Loucy (cell line): ENCODE data around the gene RIMKLA.

Source experiments
- H2AFZ ChIP-seq: fragments of 200-600 bp; sonication (generic); 2 replicates; pipeline ENCODE4 v1.6.0; 2016; ENCODE audit warnings: antibody characterized with exemption, mild to moderate bottlenecking, low read length, moderate library complexity
- H3F3A ChIP-seq: fragments of 200-600 bp; 2 replicates; pipeline ENCODE4 v1.6.0; 2016; ENCODE audit warnings: antibody characterized with exemption, low read depth, mild to moderate bottlenecking
- H3K27me3 ChIP-seq: fragments of 200-600 bp; sonication (generic); 2 replicates; pipeline ENCODE4 v1.6.1; 2014; ENCODE audit warnings: low read length, mild to moderate bottlenecking; ENCODE audit not compliant: insufficient read depth, poor library complexity, severe bottlenecking
- H3K36me3 ChIP-seq: fragments of 200-600 bp; sonication (generic); 2 replicates; pipeline ENCODE4 v1.6.1; 2016; ENCODE audit warnings: low read length; ENCODE audit not compliant: insufficient read depth
- H3K4me1 ChIP-seq: fragments of 200-600 bp; sonication (generic); 2 replicates; pipeline ENCODE4 v1.5.1; 2014; ENCODE audit warnings: low read length, mild to moderate bottlenecking; ENCODE audit not compliant: insufficient read depth, poor library complexity, severe bottlenecking
- H3K4me2 ChIP-seq: fragments of 200-600 bp; sonication (generic); 2 replicates; pipeline ENCODE4 v1.6.0; 2014; ENCODE audit warnings: antibody characterized with exemption, low read length, low read depth, mild to moderate bottlenecking; ENCODE audit not compliant: poor library complexity, severe bottlenecking
- H3K4me3 ChIP-seq: fragments of 200-600 bp; sonication (generic); 2 replicates; pipeline ENCODE4 v1.5.1; 2014; ENCODE audit warnings: low read length, mild to moderate bottlenecking, mixed read lengths; ENCODE audit not compliant: poor library complexity, severe bottlenecking
- H3K79me2 ChIP-seq: fragments of 200-600 bp; sonication (generic); 2 replicates; pipeline ENCODE4 v1.6.1; 2014; ENCODE audit warnings: low read length; ENCODE audit not compliant: insufficient read depth
- H3K9ac ChIP-seq: fragments of 200-600 bp; sonication (generic); 2 replicates; pipeline ENCODE4 v1.6.0; 2014; ENCODE audit warnings: mild to moderate bottlenecking, low read depth, low read length, moderate library complexity; ENCODE audit not compliant: poor library complexity, severe bottlenecking
- H3K9me2 ChIP-seq: fragments of 200-600 bp; sonication (generic); replicated peaks from 2 replicates; pipeline ENCODE4 v1.6.1; 2016; ENCODE audit warnings: low read depth, low read length, mixed read lengths
- H3K9me3 ChIP-seq: fragments of 200-600 bp; sonication (generic); 2 replicates; pipeline ENCODE4 v1.6.1; 2014; ENCODE audit warnings: mild to moderate bottlenecking, antibody characterized with exemption, low read length, low read depth; ENCODE audit not compliant: insufficient read depth
- H4K20me1 ChIP-seq: fragments of 200-600 bp; sonication (generic); 2 replicates; pipeline ENCODE4 v1.6.0; 2014; ENCODE audit warnings: antibody characterized with exemption, low read length, mild to moderate bottlenecking; ENCODE audit not compliant: insufficient read depth, poor library complexity, severe bottlenecking
- EZH2phosphoT487 ChIP-seq: fragments of 200-600 bp; IDR thresholded peaks from 2 replicates; pipeline ENCODE4 v1.6.1; 2018; ENCODE audit warnings: antibody characterized with exemption, mild to moderate bottlenecking, moderate library complexity, borderline replicate concordance
- TF ChIP-seq, protein P1 (sequence below): fragments of 200-600 bp; sonication (generic); conservative IDR thresholded peaks from 2 replicates; pipeline ENCODE4 v1.5.1; 2014; ENCODE audit warnings: mild to moderate bottlenecking, antibody characterized with exemption, low read length

The RIMKLA gene

DNA sequence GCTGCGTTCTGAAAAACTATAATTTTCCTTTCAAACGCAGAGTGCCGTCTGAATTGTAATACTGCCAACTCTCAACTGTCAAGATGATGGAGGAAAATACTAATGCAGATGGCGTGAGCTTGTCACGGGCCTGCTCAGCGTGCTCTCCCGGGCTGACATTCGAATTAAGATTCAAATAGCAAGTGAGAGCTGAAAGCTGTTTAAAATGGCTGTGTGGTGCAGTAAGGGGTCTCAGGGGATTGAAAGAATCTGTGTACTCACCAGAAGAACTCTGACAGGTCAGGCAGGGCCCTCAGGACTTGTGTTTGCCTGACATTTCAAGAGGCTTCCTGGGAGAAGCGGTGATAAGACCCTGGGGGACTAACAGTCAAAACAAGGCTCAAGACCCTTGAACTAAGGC lies 42.1 kb downstream of the RIMKLA start:
- TF ChIP-seq EZH2phosphoT487, result no peak
- TF ChIP-seq, protein P1, sequence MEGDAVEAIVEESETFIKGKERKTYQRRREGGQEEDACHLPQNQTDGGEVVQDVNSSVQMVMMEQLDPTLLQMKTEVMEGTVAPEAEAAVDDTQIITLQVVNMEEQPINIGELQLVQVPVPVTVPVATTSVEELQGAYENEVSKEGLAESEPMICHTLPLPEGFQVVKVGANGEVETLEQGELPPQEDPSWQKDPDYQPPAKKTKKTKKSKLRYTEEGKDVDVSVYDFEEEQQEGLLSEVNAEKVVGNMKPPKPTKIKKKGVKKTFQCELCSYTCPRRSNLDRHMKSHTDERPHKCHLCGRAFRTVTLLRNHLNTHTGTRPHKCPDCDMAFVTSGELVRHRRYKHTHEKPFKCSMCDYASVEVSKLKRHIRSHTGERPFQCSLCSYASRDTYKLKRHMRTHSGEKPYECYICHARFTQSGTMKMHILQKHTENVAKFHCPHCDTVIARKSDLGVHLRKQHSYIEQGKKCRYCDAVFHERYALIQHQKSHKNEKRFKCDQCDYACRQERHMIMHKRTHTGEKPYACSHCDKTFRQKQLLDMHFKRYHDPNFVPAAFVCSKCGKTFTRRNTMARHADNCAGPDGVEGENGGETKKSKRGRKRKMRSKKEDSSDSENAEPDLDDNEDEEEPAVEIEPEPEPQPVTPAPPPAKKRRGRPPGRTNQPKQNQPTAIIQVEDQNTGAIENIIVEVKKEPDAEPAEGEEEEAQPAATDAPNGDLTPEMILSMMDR, result no peak
- Histone ChIP-seq H3K36me3 (no peaks in the 10 kb centered on the region), H3K9me3 (no peaks in the 10 kb centered on the region), H3K4me1 (no peaks in the 10 kb centered on the region), H3K9me2 (no peaks in the 10 kb centered on the region), H3K4me3 (no peak overlapping the region), H3K9ac (no peak overlapping the region), H3F3A (no peaks in the 10 kb centered on the region), H4K20me1 (no peaks in the 10 kb centered on the region), H3K27me3 (no peaks in the 10 kb centered on the region), H3K4me2 (no peak overlapping the region), H3K79me2 (no peaks in the 10 kb centered on the region), H2AFZ (no peak overlapping the region)

DNA sequence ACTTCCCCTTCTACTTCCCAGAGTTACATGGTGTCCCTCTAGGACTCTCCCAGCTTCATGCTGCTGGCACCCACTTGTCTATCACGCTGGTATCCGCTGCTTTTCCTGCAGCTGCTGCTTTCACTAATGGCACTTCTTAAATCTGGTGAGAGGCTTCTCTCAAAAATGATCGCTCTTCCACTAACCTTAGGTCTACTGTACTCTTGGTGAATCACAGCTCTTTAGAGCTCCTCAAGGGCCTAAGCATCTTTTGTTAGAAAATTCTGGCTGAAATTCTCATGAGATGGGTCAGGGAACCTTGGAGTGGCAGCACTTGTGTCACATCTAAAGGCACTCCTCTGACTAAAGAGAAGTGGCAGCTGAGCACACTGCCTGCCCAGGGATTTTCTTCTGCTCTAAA lies 43.1 kb downstream of the RIMKLA start:
- no peaks in the 10 kb centered on the region for H4K20me1 ChIP-seq
- no peaks in the 10 kb centered on the region for H3K4me1 ChIP-seq
- H3K79me2 ChIP-seq, result no peaks in the 10 kb centered on the region
- no peaks in the 10 kb centered on the region for H3K9me2 ChIP-seq
- H3K4me2 ChIP-seq, result no peak overlapping the region
- no peaks in the 10 kb centered on the region for H3K27me3 ChIP-seq
- no peaks in the 10 kb centered on the region for H3F3A ChIP-seq
- no peaks in the 10 kb centered on the region for H3K36me3 ChIP-seq
- H3K9me3 ChIP-seq, result no peaks in the 10 kb centered on the region
- no peak overlapping the region for H2AFZ ChIP-seq
- no peak overlapping the region for H3K9ac ChIP-seq
- H3K4me3 ChIP-seq, result no peak overlapping the region
- TF ChIP-seq, protein P1, result no peak
- no peak for TF ChIP-seq EZH2phosphoT487

DNA sequence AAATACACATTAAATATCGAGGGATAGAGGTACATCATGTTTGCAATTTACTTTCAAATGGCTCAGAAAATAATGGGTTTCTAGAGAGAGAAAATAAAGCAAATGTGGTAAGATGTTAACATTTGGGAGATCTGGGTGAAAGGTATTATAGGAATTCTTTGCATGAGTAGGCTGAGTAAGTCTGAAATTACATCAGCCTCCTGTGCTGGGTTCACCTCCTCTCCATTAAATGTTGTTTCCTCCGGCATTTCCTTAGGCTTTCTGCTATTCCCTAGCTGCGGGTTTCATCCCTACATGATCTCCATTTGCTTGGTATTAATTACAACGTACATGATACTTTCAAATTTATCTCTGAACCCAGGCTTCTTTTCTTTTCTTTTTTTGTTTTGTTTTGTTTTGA lies 43.6 kb downstream of the RIMKLA start:
- Histone ChIP-seq H3K4me2 (no peak overlapping the region), H3K4me1 (no peaks in the 10 kb centered on the region), H3F3A (no peaks in the 10 kb centered on the region), H3K27me3 (no peaks in the 10 kb centered on the region), H3K9ac (no peak overlapping the region), H4K20me1 (no peaks in the 10 kb centered on the region), H3K79me2 (no peaks in the 10 kb centered on the region), H3K4me3 (no peak overlapping the region), H3K9me2 (no peaks in the 10 kb centered on the region), H3K9me3 (no peaks in the 10 kb centered on the region), H3K36me3 (no peaks in the 10 kb centered on the region), H2AFZ (no peak overlapping the region)
- no peak for TF ChIP-seq EZH2phosphoT487
- TF ChIP-seq, protein P1, result no peak
